GM10847 (cell line): ENCODE results near the gene AHRR.

Experiments used
- POLR2A ChIP-seq: IDR thresholded peaks from 2 replicates; pipeline ENCODE4 v1.6.1; 2011; ENCODE audit not compliant: insufficient read length; ENCODE audit errors: extremely low read depth

Gene AHRR

GRCh38 chr5:468401-468800 is 146.9 kb downstream of the AHRR start:
- no peak for TF ChIP-seq POLR2A

- TF ChIP-seq POLR2A: no peak
Observed at GRCh38 chr5:469752-470483, 148.4 kb downstream of the AHRR start.

- TF ChIP-seq POLR2A: no peak
Observed at GRCh38 chr5:470961-471749, 149.6 kb downstream of the AHRR start.

- no peak for TF ChIP-seq POLR2A
Observed at GRCh38 chr5:471750-472058, 150.2 kb downstream of the AHRR start.

GRCh38 chr5:472076-472655 is 150.7 kb downstream of the AHRR start:
- no peak for TF ChIP-seq POLR2A

- TF ChIP-seq POLR2A: peak; percentile 75
Observed at GRCh38 chr5:472656-473550, 151.4 kb downstream of the AHRR start.

- TF ChIP-seq POLR2A: no peak
Observed at GRCh38 chr5:473551-474192, 152.2 kb downstream of the AHRR start.

- no peak for TF ChIP-seq POLR2A
Observed at GRCh38 chr5:474840-475661, 153.5 kb downstream of the AHRR start.

- TF ChIP-seq POLR2A: no peak
Observed at GRCh38 chr5:475704-476101, 154.2 kb downstream of the AHRR start.

- TF ChIP-seq POLR2A: no peak
Observed at GRCh38 chr5:476102-476813, 154.7 kb downstream of the AHRR start.

- TF ChIP-seq POLR2A: no peak
Observed at GRCh38 chr5:476814-477175, 155.3 kb downstream of the AHRR start.

GRCh38 chr5:477247-477646 is 155.7 kb downstream of the AHRR start:
- TF ChIP-seq POLR2A: no peak

GRCh38 chr5:477871-478270 is 156.4 kb downstream of the AHRR start:
- no peak for TF ChIP-seq POLR2A
